SK-N-SH treated with all-trans-retinoic acid at 6 μM for 48 hours (cell line): ENCODE data around the gene TNK1.
"Not testable (repeated sequence)": the region's sequence is repeated elsewhere in the genome, so short reads cannot be mapped to it uniquely, and the experiment has no call there.

Experiments
- ATAC-seq: fragments of 200-7000 bp; cut with Tn5 transposase; 3 replicates; pipeline ENCODE4 v1.9.1; 2020; ENCODE audit warnings: mild to moderate bottlenecking, moderate library complexity
- CSDC2 ChIP-seq: fragments of 250-450 bp; sonication (Bioruptor Pico); IDR thresholded peaks from 2 replicates; pipeline ENCODE4 v1.5.0; 2020; ENCODE audit warnings: mild to moderate bottlenecking, moderate library complexity
- ESRRG ChIP-seq: fragments of 250-450 bp; sonication (Bioruptor Pico); IDR thresholded peaks from 2 replicates; pipeline ENCODE4 v1.6.1; 2021; ENCODE audit warnings: mild to moderate bottlenecking
- GLIS3 ChIP-seq: fragments of 250-450 bp; sonication (Bioruptor Pico); IDR thresholded peaks from 2 replicates; pipeline ENCODE4 v1.5.0; 2020; ENCODE audit warnings: mild to moderate bottlenecking, moderate library complexity
- OSR1 ChIP-seq: fragments of 250-450 bp; sonication (Bioruptor Pico); IDR thresholded peaks from 2 replicates; pipeline ENCODE4 v1.8.0; 2022; ENCODE audit warnings: moderate library complexity, mild to moderate bottlenecking, inconsistent platforms
- PPARA ChIP-seq: fragments of 250-450 bp; sonication (Bioruptor Pico); IDR thresholded peaks from 2 replicates; pipeline ENCODE4 v1.5.0; 2020; ENCODE audit warnings: mild to moderate bottlenecking, borderline replicate concordance
- RARB ChIP-seq: fragments of 250-450 bp; sonication (Bioruptor Pico); IDR thresholded peaks from 2 replicates; pipeline ENCODE4 v1.8.0; 2021; ENCODE audit warnings: mild to moderate bottlenecking, moderate library complexity
- SNAI2 ChIP-seq: fragments of 250-450 bp; sonication (Bioruptor Pico); IDR thresholded peaks from 2 replicates; pipeline ENCODE4 v1.5.0; 2020; ENCODE audit warnings: mild to moderate bottlenecking, moderate library complexity
- TCF4 ChIP-seq: fragments of 250-450 bp; sonication (Bioruptor Pico); IDR thresholded peaks from 2 replicates; pipeline ENCODE4 v1.8.0; 2021; ENCODE audit warnings: mild to moderate bottlenecking, moderate library complexity, borderline replicate concordance
- TOX ChIP-seq: fragments of 250-450 bp; sonication (Bioruptor Pico); IDR thresholded peaks from 2 replicates; pipeline ENCODE4 v1.8.0; 2021; ENCODE audit warnings: mild to moderate bottlenecking, moderate library complexity, borderline replicate concordance
- ZFP3 ChIP-seq: fragments of 250-450 bp; sonication (Bioruptor Pico); IDR thresholded peaks from 2 replicates; pipeline ENCODE4 v1.5.0; 2020; ENCODE audit warnings: mild to moderate bottlenecking, moderate library complexity
- ZNF565 ChIP-seq: fragments of 450-650 bp; formaldehyde crosslinking; conservative IDR thresholded peaks from 2 replicates; pipeline ENCODE4 v1.5.0; 2020; ENCODE audit warnings: low read depth, mild to moderate bottlenecking, moderate library complexity
- ZNF70 ChIP-seq: fragments of 450-650 bp; formaldehyde crosslinking; IDR thresholded peaks from 2 replicates; pipeline ENCODE4 v1.5.0; 2020; ENCODE audit warnings: mild to moderate bottlenecking, moderate library complexity
- ZNF8 ChIP-seq: fragments of 450-650 bp; formaldehyde crosslinking; IDR thresholded peaks from 2 replicates; pipeline ENCODE4 v1.5.0; 2020; ENCODE audit warnings: mild to moderate bottlenecking, moderate library complexity
- TF ChIP-seq, protein P1 (sequence below): fragments of 250-450 bp; sonication (Bioruptor Pico); IDR thresholded peaks from 2 replicates; pipeline ENCODE4 v1.8.0; 2021; ENCODE audit warnings: low read depth, mild to moderate bottlenecking, moderate library complexity, borderline replicate concordance
- TF ChIP-seq, protein P2 (sequence below): fragments of 250-450 bp; sonication (Bioruptor Pico); IDR thresholded peaks from 2 replicates; pipeline ENCODE4 v1.8.0; 2020; ENCODE audit warnings: mild to moderate bottlenecking, moderate library complexity, borderline replicate concordance
- TF ChIP-seq, protein P3 (sequence below): fragments of 250-450 bp; sonication (Bioruptor Pico); IDR thresholded peaks from 2 replicates; pipeline ENCODE4 v1.5.1; 2021; ENCODE audit warnings: mild to moderate bottlenecking, moderate library complexity
- TF ChIP-seq, protein P4 (sequence below): fragments of 250-450 bp; sonication (Bioruptor Pico); IDR thresholded peaks from 2 replicates; pipeline ENCODE4 v1.5.1; 2020; ENCODE audit warnings: low read depth, mild to moderate bottlenecking, moderate library complexity
- TF ChIP-seq, protein P5 (sequence below): fragments of 250-450 bp; sonication (Bioruptor Pico); IDR thresholded peaks from 2 replicates; pipeline ENCODE4 v1.5.0; 2020; ENCODE audit warnings: mild to moderate bottlenecking, moderate library complexity

The TNK1 gene

DNA sequence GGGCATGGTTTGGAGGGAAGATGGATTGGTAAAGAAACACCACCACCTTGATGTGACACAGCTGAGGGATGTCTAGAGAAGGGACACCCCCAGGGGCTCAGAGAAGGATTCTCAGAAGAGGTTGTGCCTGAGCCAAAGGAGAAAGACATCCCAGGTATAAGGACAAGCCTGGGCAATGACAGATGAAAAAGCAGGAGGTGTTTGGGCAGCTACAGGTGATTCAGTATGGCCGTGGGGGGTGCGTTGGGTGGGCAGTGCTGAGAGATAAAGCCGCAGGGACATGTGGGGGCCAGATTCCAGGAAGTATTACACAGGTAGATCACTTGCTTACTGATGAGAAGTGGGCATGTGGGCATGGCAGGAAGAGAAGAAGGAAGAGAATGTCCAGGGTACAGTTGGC is 19.0 kb upstream of the TNK1 start:
- no peak for TF ChIP-seq ZFP3 (CRISPR knock-in tag)
- TF ChIP-seq TOX = no peak
- no peak for TF ChIP-seq PPARA (CRISPR knock-in tag)
- TF ChIP-seq ESRRG (CRISPR knock-in tag) = no peak
- TF ChIP-seq SNAI2 (CRISPR knock-in tag) = no peak
- TF ChIP-seq, protein P1, sequence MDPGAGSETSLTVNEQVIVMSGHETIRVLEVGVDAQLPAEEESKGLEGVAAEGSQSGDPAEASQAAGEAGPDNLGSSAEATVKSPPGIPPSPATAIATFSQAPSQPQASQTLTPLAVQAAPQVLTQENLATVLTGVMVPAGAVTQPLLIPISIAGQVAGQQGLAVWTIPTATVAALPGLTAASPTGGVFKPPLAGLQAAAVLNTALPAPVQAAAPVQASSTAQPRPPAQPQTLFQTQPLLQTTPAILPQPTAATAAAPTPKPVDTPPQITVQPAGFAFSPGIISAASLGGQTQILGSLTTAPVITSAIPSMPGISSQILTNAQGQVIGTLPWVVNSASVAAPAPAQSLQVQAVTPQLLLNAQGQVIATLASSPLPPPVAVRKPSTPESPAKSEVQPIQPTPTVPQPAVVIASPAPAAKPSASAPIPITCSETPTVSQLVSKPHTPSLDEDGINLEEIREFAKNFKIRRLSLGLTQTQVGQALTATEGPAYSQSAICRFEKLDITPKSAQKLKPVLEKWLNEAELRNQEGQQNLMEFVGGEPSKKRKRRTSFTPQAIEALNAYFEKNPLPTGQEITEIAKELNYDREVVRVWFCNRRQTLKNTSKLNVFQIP (CRISPR knock-in tag) = no peak
- no peak for TF ChIP-seq OSR1
- no peak for TF ChIP-seq TCF4 (CRISPR knock-in tag)
- no peak for TF ChIP-seq GLIS3 (CRISPR knock-in tag)
- TF ChIP-seq, protein P2, sequence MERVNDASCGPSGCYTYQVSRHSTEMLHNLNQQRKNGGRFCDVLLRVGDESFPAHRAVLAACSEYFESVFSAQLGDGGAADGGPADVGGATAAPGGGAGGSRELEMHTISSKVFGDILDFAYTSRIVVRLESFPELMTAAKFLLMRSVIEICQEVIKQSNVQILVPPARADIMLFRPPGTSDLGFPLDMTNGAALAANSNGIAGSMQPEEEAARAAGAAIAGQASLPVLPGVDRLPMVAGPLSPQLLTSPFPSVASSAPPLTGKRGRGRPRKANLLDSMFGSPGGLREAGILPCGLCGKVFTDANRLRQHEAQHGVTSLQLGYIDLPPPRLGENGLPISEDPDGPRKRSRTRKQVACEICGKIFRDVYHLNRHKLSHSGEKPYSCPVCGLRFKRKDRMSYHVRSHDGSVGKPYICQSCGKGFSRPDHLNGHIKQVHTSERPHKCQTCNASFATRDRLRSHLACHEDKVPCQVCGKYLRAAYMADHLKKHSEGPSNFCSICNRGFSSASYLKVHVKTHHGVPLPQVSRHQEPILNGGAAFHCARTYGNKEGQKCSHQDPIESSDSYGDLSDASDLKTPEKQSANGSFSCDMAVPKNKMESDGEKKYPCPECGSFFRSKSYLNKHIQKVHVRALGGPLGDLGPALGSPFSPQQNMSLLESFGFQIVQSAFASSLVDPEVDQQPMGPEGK (CRISPR knock-in tag) = no peak
- no peak for ATAC-seq

DNA sequence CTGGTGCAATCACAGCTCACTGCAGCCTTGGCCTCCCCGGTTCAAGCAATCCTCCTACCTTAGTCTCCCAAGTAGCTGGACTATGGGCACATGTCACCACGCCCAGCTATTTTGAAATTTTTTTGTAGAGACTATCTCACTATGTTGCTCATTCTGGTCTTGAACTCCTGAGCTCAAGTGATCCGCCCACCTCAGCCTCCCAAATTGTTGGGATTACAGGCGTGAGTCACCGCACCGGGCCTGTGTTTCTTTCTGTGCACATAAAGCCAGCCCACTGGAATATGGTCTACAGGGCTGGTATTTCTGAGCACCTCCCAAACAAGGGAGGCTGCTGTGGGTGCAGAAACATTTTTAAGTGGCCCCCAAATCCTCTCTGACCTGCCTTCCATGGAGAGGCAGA is 17.6 kb upstream of the TNK1 start:
- TF ChIP-seq TCF4 (CRISPR knock-in tag) (no peak), TOX (no peak), OSR1 (no peak), CSDC2 (no peak), ESRRG (CRISPR knock-in tag) (no peak), ZFP3 (CRISPR knock-in tag) (no peak), PPARA (CRISPR knock-in tag) (no peak), ZNF8 (CRISPR knock-in tag) (no peak), SNAI2 (CRISPR knock-in tag) (no peak), GLIS3 (CRISPR knock-in tag) (no peak), ZNF565 (CRISPR knock-in tag) (no peak), RARB (CRISPR knock-in tag) (no peak), ZNF70 (no peak)
- TF ChIP-seq, protein P3, sequence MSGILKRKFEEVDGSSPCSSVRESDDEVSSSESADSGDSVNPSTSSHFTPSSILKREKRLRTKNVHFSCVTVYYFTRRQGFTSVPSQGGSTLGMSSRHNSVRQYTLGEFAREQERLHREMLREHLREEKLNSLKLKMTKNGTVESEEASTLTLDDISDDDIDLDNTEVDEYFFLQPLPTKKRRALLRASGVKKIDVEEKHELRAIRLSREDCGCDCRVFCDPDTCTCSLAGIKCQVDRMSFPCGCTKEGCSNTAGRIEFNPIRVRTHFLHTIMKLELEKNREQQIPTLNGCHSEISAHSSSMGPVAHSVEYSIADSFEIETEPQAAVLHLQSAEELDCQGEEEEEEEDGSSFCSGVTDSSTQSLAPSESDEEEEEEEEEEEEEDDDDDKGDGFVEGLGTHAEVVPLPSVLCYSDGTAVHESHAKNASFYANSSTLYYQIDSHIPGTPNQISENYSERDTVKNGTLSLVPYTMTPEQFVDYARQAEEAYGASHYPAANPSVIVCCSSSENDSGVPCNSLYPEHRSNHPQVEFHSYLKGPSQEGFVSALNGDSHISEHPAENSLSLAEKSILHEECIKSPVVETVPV (CRISPR knock-in tag) = no peak
- TF ChIP-seq, protein P1 (CRISPR knock-in tag) = no peak
- TF ChIP-seq, protein P4, sequence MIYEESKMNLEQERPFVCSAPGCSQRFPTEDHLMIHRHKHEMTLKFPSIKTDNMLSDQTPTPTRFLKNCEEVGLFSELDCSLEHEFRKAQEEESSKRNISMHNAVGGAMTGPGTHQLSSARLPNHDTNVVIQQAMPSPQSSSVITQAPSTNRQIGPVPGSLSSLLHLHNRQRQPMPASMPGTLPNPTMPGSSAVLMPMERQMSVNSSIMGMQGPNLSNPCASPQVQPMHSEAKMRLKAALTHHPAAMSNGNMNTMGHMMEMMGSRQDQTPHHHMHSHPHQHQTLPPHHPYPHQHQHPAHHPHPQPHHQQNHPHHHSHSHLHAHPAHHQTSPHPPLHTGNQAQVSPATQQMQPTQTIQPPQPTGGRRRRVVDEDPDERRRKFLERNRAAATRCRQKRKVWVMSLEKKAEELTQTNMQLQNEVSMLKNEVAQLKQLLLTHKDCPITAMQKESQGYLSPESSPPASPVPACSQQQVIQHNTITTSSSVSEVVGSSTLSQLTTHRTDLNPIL (CRISPR knock-in tag) = no peak
- TF ChIP-seq, protein P5, sequence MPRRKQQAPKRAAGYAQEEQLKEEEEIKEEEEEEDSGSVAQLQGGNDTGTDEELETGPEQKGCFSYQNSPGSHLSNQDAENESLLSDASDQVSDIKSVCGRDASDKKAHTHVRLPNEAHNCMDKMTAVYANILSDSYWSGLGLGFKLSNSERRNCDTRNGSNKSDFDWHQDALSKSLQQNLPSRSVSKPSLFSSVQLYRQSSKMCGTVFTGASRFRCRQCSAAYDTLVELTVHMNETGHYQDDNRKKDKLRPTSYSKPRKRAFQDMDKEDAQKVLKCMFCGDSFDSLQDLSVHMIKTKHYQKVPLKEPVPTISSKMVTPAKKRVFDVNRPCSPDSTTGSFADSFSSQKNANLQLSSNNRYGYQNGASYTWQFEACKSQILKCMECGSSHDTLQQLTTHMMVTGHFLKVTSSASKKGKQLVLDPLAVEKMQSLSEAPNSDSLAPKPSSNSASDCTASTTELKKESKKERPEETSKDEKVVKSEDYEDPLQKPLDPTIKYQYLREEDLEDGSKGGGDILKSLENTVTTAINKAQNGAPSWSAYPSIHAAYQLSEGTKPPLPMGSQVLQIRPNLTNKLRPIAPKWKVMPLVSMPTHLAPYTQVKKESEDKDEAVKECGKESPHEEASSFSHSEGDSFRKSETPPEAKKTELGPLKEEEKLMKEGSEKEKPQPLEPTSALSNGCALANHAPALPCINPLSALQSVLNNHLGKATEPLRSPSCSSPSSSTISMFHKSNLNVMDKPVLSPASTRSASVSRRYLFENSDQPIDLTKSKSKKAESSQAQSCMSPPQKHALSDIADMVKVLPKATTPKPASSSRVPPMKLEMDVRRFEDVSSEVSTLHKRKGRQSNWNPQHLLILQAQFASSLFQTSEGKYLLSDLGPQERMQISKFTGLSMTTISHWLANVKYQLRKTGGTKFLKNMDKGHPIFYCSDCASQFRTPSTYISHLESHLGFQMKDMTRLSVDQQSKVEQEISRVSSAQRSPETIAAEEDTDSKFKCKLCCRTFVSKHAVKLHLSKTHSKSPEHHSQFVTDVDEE = no peak
- ATAC-seq = no peak

DNA sequence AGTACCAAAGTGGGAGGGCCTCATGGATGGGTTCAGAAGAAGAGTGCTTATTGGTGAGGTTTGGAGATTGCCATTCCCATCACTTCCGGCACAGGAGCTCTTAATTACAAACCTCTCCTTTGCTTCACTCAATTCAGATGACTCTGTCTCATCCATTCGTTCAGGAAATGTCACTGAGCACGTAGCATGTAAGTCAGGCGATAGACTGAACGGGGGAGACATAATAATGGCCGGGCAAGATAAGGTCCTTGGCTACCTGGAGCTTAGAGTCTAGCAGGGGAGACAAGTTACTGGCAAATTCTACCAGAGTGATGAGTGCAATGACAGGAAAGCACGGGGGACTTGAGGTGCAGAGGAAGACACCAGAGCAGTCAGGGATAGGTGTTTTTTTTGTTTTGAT is 14.9 kb upstream of the TNK1 start:
- ATAC-seq = not testable (repeated sequence)
